ENCODE measurements around the gene CMSS1.

DNA sequence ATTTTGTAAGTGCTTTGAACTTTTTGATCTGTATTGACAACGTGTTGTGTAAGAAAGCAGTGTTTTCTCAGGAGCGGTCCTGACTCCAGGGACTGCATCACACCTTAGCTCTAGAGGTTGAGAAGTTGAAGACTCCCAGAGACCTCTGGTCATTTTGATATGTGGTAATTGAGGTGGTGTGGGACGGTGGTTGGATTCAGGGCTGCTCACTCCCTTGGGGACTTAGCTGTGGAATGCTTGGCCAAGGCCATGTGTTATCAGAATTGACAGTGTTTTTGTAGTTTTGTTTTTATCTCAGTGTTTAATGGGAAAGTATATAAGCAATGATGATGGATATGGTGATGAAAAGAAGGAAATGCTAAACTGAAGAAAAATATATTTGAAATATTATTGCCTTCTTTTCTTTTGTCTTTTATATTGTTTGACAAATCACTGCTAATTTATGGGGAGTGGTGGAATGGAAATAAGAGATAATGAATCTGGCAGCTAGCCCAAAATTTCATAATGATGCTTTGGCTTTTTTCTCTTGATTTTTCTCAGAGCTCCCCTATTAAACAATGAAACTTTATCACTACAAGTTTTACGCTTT lies 16.0 kb downstream of the CMSS1 start:
- TF ChIP-seq, protein P1, sequence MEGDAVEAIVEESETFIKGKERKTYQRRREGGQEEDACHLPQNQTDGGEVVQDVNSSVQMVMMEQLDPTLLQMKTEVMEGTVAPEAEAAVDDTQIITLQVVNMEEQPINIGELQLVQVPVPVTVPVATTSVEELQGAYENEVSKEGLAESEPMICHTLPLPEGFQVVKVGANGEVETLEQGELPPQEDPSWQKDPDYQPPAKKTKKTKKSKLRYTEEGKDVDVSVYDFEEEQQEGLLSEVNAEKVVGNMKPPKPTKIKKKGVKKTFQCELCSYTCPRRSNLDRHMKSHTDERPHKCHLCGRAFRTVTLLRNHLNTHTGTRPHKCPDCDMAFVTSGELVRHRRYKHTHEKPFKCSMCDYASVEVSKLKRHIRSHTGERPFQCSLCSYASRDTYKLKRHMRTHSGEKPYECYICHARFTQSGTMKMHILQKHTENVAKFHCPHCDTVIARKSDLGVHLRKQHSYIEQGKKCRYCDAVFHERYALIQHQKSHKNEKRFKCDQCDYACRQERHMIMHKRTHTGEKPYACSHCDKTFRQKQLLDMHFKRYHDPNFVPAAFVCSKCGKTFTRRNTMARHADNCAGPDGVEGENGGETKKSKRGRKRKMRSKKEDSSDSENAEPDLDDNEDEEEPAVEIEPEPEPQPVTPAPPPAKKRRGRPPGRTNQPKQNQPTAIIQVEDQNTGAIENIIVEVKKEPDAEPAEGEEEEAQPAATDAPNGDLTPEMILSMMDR (IDR thresholded peaks at IDR 0.05): no peak
- no peak for TF ChIP-seq EP300 (IDR thresholded peaks at IDR 0.05)
- no peak for TF ChIP-seq POLR2A (IDR thresholded peaks at IDR 0.05)
- no peak for TF ChIP-seq POLR2AphosphoS5 (IDR thresholded peaks at IDR 0.05)
